Upper lobe of left lung (tissue), 4 donors: Measurements from ENCODE around the gene VPS13D.

ENCODE experiments used
- POLR2A ChIP-seq, 4 donors: fragments of 450-650 bp; IDR thresholded peaks; one replicate each; pipeline ENCODE4 v1.5.1; 2016 to 2017; ENCODE audit warnings: antibody characterized with exemption in 4 of 4, mild to moderate bottlenecking in 2 of 4
- TF ChIP-seq, protein P1 (sequence below), 6 experiments: fragments of 450-650 bp in 4 of 6; fragments of 200-600 bp in 2 of 6; sonication (generic) in 2 of 6; IDR thresholded peaks; one replicate each; pipeline ENCODE4 v1.5.1; 2016 to 2019; ENCODE audit warnings: antibody characterized with exemption in 6 of 6

DNA sequence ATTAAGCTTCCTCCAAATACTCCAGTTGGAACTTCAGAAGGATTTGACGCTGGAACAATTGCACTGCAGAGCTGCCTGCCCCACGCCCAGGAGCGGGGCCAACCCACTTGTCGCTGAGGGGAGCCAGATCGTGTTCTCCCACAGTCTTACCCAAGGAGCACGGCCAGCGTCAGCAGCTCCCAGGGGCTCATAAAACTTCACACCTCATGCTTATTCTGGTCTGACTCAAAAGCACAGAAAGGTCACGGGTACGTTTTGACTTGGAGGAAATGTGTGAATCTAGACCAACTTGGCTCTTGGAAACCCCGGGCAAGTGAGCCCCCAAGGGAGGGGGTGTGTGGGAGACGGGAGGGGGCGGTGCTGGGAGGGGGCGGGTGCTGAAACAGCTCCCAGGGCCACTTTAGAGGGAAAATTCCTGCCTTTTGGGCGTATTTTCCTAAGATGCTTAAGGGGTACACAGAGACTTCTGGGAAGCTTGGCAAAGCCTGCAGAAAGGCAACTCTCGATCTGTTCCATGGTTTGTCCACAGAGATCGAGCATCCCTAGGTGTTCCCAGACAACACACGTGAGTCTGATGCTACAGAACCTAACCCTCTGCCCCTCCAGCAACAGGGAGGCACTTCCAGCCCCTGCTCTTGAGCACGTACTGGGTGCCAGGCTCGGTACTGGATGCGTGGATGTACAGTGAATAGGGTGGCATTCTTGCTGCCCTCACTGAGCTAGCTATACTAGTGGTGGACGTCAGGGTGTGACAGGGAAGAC is 289.3 kb downstream of the VPS13D start:
- TF ChIP-seq, protein P1, sequence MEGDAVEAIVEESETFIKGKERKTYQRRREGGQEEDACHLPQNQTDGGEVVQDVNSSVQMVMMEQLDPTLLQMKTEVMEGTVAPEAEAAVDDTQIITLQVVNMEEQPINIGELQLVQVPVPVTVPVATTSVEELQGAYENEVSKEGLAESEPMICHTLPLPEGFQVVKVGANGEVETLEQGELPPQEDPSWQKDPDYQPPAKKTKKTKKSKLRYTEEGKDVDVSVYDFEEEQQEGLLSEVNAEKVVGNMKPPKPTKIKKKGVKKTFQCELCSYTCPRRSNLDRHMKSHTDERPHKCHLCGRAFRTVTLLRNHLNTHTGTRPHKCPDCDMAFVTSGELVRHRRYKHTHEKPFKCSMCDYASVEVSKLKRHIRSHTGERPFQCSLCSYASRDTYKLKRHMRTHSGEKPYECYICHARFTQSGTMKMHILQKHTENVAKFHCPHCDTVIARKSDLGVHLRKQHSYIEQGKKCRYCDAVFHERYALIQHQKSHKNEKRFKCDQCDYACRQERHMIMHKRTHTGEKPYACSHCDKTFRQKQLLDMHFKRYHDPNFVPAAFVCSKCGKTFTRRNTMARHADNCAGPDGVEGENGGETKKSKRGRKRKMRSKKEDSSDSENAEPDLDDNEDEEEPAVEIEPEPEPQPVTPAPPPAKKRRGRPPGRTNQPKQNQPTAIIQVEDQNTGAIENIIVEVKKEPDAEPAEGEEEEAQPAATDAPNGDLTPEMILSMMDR (IDR thresholded peaks at IDR 0.05): no peak
- TF ChIP-seq POLR2A (IDR thresholded peaks at IDR 0.05): no peak
